GM18909 (cell line): ENCODE measurements around the gene OR10H4.
"Not testable (repeated sequence)": the region's sequence is repeated elsewhere in the genome, so short reads cannot be mapped to it uniquely, and the experiment has no call there.

Experiments used
- ATAC-seq: cut with Tn5 transposase; IDR thresholded peaks from one replicate; pipeline ENCODE4 v1.9.1; 2021; ENCODE audit warnings: mild to moderate bottlenecking; ENCODE audit not compliant: unreplicated experiment, poor library complexity

The OR10H4 gene

DNA sequence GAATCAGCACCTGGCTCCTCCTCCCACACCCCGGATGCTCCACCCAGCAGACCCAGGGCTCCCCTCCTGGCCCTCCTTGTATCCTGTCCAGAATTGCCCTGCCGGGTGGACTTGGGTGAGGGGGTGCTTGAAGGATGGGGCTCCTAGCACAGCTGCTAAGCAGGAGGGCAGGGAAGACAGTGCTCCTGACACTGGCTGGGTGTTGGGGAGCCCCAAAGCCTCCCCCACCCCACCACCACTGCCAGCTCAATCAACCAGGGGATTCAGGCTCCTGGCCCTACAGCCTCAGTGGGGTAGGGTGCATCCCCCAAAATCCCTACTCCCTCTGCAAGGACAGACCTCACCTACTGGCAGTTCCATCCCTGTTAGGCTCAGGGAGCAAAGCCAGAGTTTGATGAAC is 11.9 kb upstream of the OR10H4 start:
- ATAC-seq = no peak

DNA sequence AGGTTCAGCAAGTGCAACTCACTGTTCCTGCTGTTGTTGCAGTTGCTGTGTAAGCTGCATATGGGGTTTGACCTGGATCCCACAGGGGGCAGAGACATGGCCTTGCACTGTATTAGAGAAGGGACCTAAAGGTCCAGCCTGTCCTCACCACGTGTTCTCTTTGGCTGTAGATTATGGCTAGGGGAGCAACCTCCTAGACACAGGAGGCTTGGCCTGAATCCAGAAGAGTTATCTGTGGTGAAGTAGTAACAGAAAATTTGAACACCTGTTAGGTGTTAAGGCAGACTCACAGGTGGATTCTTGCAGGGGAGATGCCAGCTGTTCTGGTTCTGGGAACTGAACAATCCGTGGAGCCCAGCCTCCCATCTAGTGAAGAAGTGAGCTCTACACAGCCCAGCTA is 11.0 kb upstream of the OR10H4 start:
- ATAC-seq = no peak

DNA sequence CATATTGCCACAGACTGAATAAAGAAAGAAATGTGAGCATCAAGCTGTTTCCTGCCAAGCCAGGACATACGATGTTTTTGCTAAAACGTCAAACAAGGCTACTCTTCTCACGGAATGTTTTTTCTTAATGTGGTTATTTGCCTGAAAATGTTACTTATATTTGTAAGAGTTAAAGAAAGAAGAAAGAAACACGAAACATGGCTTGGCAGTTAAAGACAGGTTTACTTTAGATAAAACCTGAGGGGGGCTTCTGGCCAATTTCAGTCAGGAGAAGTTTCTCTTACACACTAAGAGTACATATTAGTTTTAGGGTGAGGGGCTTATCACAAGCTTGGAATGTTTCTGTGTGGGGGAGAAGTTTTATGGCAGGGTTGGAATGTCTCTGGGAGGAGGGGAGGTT is 4.4 kb upstream of the OR10H4 start:
- no peak for ATAC-seq

DNA sequence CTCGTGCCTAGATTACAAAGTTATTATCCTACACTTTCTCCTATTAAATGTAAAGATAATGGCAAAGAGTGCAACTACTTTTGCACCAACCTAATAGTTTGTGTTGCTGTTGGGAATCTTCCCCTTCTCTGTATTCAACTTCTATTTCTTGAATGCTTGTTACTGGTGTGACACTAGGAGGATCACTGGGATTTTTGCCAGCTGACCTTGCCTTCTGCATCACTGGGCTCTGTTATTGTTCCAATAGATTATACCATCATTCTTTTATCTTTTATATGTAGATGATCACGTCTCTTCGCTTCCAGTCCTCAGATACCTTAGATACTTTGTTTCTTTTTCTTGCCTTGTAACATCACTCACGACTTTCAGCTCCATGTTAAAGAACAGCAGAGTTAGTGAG is 3.5 kb upstream of the OR10H4 start:
- no peak for ATAC-seq

DNA sequence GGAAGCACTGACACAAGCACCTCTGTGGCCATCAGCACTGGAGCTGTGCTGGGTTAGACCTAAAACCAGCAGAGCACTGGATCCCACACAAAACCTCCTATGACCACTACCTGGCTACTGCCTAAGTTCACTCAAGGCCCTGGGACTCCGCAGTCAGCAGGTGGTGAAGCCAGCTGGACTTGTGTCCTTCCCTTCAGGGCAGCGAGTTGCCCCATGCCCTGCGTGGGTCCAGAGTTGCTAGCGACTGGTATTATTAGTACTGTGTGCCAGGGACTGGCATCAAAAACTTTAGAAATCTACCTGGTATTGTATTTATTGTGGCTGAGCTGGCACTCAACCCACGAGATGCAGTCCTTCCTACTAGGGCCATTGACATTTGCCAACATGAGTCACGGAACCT is 6.0 kb downstream of the OR10H4 start:
- no peak for ATAC-seq

DNA sequence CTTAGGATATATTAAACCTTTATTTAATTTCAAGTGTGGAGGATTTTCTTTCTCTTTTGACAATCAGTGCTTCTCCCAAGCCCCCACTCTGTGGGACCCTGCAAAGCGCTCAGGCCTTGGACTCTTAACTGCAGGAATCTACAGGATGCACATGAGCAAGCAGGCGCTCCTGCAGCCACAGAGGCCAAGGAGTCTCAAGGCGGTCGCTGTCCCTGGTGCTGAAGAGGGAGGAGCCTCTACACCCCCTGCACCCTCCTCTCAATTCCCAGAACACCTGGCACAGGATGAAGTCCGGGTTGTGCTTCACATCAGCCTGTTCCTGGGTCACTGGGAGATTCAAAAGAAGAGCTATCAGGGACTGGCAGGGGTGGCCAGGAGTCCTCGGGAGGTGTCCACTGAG is 13.5 kb downstream of the OR10H4 start:
- no peak for ATAC-seq

DNA sequence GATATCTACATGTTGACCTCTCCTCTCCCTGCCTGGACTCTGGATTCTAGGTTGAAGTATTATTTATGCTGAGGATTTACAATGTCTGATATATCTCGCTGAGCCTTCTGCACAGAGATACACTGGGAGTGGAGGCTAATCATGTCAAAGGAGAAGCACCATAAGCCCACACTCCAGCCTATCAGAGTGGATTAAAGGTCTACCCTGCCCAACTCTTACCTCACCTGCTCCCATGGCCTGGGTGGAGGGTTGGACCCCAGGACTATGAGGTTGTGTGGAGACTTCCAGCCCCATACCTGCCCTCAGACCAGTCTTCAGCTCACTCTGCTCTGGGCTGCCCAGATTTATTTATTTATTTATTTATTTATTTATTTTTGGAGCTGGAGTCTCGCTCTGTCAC is 15.4 kb downstream of the OR10H4 start:
- ATAC-seq = no peak

DNA sequence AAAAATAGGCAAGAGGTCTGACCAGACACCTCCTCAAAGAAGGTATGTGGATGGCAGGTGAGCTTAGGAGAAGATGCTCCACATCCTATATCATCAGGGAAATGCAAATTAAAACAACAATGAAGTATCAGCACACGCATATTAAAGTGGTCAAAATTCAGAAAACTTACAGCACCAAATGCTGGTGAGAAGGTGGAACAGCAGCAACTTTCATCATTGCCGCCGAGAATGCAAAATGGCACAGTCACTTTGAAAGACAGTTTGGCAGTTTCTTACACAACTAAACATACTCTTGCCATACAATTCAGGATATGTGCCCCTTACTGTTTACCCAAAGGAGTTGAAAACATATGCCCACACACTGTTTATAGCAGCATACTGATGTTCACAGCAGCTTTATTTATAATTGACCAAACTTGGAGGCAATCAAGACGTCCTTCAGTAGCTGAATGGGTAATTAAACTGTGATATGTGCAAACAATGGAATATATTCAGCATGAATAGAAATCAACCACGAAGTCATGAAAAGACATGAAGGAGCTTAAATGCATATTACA is 22.5 kb downstream of the OR10H4 start:
- ATAC-seq = no peak

DNA sequence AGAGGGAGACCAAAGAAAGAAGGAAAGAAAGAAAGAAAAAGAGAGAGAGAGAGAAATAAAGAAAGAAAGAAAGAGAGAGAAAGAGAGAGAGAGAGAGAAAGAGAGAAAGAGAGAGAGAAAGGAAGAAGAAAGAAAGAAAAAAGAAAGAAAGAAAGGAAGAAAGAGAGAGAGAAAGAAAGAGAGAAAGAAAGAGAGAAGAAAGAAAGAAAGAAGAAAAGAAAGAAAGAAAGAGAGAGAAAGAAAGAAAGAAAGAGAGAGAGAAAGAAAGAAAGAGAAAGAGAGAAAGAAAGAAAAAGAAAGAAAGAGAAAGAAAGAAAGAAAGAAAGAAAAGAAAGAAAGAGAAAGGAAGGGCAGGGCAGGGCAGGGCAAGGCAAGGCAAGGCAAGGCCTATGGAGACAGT is 23.2 kb downstream of the OR10H4 start:
- not testable (repeated sequence) for ATAC-seq

DNA sequence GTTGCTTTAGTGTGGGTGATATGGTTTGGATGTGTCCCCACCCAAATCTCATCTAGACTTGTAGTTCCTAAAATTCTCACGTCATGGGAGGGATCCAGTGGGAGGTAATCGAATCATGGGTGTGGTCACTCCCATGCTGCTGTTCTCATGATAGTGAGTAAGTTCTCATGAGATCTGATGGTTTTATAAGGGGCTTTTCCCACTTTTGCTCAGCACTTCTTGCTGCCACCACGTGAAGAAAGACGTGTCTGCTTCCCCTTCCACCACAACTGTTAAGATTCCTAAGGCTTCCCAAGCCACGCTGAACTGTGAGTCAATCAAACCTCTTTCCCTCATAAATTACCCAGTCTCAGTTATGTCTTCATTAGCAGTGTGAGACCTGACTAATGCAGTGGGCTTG is 26.0 kb downstream of the OR10H4 start:
- ATAC-seq = no peak

DNA sequence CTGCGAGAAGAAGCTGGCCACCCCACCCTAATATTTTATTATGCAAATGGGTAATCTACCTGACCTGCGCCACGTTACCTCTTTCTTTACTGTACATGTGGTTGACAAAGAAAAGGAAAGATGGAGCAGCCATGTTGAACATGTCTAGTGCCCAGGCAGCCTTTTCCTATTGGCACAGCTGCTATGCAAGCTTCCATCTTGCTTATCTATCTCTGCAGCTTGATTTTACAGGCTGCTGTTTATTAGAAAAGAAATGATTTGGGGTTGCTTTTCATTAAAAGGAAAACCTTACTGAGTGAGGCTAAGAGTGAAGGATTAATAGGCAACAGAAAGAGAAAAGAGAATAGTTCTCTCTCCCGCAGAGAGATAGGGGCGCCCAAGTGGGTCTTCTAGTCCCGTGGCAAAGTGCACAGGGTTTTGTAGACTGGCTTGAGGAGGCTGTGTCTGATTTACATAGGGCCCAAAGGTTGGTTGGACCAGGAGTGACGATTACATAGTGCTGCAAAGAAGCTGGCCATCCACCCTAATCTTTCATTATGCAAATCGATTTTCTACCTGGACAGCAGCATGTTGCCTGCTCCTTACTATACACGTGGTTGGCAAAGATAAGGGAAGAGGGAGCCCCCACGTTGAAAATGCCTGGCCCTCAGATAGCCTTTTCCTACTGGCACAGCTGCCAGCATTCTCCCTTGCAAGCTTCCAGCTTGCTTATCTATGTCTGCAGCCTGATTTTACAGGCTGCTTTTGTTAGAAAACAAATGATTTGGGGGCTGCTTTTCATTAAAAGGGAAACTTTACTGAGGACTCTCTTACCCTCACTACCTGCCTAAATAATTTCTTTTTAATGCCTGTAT is 28.3 kb downstream of the OR10H4 start:
- no peak for ATAC-seq

DNA sequence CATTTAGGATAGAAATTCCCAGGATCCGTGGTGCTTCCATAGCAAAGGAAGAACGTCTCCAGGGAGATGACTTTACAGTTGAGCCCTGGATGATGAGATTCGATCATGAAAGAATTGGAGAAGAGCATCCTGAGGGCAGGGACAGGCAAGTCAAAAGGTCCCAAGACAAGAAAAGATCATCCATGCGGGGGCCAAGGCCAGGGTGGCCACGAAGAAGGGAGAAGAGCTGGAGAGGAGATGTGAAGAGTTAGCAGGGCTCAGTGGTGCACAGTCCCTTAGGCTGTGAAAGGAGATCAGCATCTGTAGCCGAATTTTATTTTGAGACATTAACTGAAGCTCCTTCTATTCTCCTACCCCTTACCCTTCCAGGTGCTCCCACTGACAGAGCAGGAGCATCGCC is 28.9 kb downstream of the OR10H4 start:
- ATAC-seq = no peak

DNA sequence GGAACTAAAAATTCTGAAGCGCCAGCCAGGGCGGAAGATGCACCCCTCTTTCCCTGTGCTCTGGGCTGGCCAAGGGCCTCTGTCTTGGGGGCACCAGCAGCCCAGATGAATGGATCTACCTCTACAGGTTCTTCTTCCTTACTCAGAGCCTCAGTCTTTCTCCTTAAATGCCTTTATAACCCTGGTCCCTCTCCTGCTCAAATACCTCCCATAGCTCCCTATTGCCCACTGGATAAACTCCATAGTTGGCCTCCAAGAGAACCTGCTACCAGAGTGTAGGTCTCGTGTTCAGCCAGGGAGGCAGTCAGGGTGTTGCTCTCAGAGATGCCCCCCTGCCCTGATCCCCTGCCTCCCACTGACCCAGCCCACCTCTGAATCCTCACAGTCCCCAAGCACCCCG is 30.5 kb downstream of the OR10H4 start:
- no peak for ATAC-seq

DNA sequence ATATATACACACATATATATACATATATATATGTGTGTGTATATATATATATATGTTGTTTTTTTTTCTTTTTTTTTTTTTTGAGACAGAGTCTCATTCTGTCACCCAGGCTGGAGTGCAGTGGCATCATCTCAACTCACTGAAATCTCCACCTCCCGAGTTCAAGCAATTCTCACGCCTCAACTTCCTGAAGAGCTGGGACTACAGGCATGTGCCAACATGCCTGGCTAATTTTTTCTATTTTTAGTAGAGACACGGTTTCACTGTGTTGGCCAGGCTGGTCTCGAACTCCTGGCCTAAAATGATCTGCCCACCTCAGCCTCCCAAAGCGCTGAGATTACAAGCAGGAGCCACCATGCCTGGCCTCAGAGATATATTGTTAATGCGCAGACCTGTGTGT is 37.0 kb downstream of the OR10H4 start:
- not testable (repeated sequence) for ATAC-seq

DNA sequence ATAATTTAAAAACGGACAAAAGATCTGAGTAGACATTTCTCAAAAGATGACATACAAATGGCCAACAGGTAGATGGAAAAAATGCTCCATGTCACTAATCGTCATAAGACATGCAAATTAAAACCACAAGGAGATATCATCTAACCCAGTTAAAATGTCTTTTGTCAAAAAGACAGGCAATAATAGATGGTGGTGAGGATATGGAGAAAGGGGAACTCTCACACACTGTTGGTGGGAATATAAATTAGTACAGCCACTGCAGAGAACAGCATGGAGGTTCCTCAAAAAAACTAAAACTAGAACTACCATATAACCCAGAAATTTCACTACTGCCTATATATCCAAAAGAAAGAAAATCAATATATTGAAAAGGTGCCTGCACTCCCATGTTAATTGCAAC is 37.9 kb downstream of the OR10H4 start:
- ATAC-seq = no peak

DNA sequence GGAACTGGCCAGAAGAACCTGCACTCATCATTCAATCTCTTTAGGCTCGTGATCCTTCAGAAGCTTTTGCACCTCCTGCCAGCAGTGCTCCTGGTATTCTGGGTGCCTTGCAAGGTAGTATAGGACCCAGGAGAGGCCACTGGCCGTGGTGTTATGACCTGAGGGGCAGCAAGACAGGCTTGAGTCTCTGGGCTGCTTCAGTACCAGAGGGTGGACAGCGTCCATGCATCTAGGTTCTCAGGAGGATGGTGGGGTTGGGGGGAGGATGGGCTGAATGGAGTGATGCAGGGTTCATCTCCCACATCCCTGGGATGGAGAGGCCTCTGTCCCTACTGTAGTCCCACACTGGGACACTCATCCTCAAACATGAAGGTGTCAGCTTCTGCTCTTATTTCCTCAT is 41.1 kb downstream of the OR10H4 start:
- no peak for ATAC-seq

DNA sequence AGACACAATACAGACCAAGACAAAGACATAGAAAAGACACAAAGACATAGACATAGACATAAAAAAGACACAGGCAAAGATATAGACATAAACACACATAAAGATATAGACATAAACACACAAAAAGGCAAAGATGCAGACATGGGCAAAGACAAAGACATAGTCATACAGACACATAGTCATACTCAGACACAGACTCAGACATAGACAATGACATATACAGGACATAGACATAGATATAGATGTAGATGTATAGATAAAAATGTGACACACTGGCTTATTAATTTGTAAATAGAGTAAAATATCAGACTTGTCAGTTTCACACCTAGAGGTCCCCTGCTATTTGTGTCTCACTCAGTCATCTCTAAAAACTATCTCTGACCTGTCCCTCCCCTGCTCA is 42.8 kb downstream of the OR10H4 start:
- no peak for ATAC-seq

DNA sequence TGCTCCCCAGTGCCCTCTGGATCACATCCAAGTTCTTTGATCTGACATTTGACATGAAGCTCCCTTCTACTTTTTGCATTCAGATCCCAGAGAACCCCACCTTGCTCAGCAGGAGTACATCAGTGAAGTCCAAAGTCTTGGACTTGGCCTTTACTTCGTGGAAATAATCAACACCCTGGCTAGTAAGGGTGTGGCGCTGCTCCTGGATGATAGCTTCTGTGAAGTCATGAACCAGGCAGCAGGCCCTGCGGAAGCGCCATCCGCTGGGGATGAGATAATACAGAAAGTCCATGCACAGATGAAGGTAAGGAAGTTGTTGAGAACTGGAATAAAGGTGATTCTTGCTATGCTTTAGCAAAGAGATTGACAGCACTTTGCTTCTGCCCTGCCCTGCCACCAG is 43.2 kb downstream of the OR10H4 start:
- ATAC-seq = no peak

DNA sequence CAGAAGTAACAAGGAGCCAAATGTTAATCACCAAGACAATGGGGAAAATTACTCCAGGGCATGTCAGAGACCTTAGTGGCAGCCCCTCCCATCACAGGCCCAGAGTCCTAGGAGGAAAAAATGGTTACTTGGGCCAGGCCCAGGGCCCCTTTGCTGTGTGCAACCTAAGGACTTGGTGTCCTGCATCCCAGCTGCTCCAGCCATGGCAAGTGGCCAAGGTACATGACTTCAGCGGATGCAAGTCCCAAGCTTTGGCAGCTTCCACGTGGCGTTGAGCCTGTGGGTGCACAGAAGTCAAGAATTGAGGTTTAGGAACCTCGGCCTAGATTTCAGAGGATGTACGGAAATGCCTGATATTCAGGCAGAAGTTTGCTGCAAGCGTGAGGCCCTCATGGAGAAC is 46.7 kb downstream of the OR10H4 start:
- no peak for ATAC-seq

DNA sequence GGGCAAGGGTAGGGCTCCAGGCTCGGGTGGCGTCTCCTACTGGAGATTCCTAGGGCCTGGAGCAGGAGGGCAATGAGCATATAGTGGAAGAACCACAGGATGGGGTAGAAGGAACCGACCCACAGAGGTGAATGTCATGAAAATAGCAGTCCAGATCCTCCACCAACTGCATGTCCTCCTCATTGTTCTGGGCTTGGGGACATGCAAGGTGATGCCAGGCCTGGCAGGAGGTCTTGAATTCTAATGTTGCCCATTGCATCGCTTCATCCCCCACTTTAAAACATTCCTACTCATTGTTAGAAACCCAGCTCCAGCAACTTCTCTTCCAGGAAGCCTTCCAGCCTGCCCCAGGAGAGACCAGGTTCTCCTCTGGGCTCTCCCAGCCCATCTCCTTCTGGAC is 49.4 kb downstream of the OR10H4 start:
- no peak for ATAC-seq
